ENCODE results near the gene RAB35.

RAB35 gene

DNA sequence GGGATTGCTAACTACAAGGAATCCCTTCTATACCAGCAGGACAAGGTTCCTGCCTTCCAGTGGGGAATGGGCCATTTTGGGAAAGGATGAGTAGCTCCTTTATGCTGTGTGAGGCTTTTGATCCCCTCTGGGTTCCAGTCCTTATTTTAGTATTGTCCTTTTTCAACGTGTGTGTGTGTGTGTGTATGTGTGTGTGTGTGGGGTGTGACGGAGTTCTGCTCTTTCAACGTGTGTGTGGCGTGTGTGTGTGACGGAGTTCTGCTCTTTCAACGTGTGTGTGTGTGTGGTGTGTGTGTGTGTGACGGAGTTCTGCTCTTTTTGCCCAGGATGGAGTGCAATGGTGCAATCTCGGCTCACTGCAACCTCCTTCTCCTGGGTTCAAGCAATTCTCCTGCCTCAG, 27.4 kb downstream of the RAB35 start:
- no peak overlapping the region for H3K4me3 Mint-ChIP-seq
- ATAC-seq (no peak), DNase-seq (no peak)
- H3K4me1 Mint-ChIP-seq: peaks cover 48% of the 10 kb centered on the region
- no peaks in the 10 kb centered on the region for H3K27me3 Mint-ChIP-seq
- H3K27ac Mint-ChIP-seq: peak overlapping the region in 1 of 2 donors; percentile 65
- H3K9me3 Mint-ChIP-seq: no peaks in the 10 kb centered on the region

- Mint-ChIP-seq H3K27ac (peak overlapping the region; percentile 78 to 95), H3K27me3 (no peaks in the 10 kb centered on the region), H3K4me1 (peaks cover 42% of the 10 kb centered on the region), H3K9me3 (no peaks in the 10 kb centered on the region), H3K4me3 (peak overlapping the region; percentile 71 to 77)
- DNase-seq (peak; percentile 99 to 100), ATAC-seq (peak; percentile 97)
Measured at GRCh38 chr12:120086801-120087621, 29.5 kb downstream of the RAB35 start.

DNA sequence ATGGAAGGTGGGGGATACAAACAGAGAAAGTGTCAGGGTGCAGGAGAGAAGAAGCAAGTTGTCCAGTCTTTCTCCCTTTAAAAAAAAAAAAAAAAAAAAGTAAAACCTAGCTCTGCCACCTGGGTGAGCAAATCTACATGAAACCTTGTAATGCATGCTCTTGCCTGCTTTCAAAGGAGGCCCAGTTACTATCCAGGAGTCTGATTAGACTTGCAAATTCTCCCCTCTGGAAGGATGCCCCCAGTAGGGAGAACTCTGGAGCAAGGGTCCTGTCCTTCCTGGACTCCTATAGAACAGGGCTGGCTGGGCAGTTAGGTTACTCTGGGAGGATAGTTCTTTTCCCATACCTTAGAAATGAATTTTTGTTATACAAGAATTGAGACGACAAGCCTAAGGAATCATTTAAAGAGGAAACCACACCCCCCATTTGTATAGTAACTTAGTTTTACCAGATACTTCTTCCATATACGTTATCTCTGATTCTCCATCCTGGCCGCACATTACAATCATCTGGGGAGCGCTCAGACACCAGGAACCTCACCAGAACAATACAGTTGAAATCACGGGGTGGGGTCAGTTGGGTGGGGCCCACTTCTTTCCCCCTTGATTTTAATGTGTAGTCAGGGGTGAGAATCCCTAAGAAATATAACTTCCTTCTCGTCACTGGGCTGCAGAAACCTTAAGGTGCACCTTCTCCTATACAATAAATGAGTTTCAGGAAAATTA, 30.5 kb downstream of the RAB35 start:
- Mint-ChIP-seq H3K4me3 (peak overlapping the region; percentile 71 to 77), H3K4me1 (peaks cover 36% of the 10 kb centered on the region), H3K27me3 (no peaks in the 10 kb centered on the region), H3K9me3 (no peaks in the 10 kb centered on the region), H3K27ac (peak overlapping the region; percentile 78 to 95)
- no peak for DNase-seq
- no peak for ATAC-seq

DNA sequence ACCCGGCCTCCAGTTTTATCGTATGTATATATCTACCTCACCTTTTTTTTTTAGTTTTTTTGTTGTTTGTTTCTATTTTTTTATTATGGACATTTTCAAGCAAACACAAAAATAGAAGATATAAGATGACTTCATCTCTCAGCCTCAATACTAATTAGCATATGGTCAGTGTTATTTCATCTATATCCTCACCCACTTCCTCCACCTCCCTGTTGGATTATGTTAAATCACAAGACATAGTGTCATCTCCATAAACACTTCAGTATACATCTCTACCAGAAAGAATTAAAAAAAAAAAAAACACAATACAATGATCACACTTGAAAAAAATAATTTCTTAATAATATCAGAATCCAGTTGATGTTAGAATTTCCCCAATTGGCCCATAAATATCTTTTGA, 34.9 kb downstream of the RAB35 start:
- no peaks in the 10 kb centered on the region for H3K27me3 Mint-ChIP-seq
- no peak for ATAC-seq
- DNase-seq: no peak
- H3K4me3 Mint-ChIP-seq: no peak overlapping the region
- H3K4me1 Mint-ChIP-seq: peaks cover 33% of the 10 kb centered on the region
- peak overlapping the region in 1 of 2 donors; percentile 64 for H3K27ac Mint-ChIP-seq
- no peaks in the 10 kb centered on the region for H3K9me3 Mint-ChIP-seq

DNA sequence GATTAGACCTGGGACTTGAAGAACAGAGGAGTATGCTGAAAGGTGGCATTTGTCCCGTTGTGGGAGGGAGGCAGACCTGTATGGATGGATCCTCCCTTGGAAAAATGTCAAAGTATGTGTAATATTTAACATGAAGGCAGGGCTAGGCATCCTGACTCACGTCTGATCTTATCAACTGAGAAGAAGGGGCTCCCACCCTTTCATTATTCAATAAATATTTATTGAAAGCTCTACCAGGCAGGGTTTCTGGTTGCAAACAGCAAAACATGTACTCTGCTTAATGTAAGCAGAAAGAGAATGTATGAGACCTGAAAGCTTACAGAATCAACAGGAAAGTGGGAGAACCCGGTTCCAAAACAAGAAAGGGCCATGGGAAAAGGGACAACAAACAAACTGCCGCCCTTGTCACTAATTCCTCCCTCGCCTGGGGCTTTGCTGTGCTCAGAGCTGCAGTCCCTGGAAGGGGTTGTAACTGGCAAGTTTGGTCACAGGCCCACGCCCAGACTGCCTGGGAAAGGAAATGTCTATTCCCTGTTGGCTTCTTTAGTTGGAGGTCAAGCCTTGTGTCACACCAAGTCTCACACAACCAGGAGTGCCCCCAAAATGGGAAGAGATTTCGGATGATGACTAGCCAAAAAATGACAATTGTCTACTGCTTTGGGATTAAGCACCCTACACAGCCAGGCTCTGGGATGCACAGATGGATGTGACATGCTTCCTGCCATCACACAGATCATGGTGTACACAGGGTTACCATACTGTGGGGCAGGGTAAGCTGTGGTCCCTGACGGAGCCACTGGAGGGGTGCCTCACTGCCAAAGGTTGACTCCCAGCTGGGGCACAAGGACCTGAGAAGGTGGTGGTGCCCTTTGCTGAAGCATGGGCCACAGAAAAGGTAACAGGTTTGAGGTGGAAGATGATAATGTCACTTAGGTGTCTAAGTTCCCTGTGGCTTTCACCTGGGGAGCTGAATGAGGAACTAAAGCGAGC, 36.8 kb downstream of the RAB35 start:
- Mint-ChIP-seq H3K9me3 (no peaks in the 10 kb centered on the region), H3K27ac (no peak overlapping the region), H3K4me1 (peaks cover 20% of the 10 kb centered on the region), H3K27me3 (no peaks in the 10 kb centered on the region), H3K4me3 (no peak overlapping the region)
- ATAC-seq (no peak), DNase-seq (no peak)

GRCh38 chr12:120078868-120079267, 37.7 kb downstream of the RAB35 start:
- H3K27ac Mint-ChIP-seq: peak overlapping the region; percentile 27 to 48
- H3K4me3 Mint-ChIP-seq: no peak overlapping the region
- ATAC-seq (peak; percentile 48), DNase-seq (no peak)
- H3K27me3 Mint-ChIP-seq: no peaks in the 10 kb centered on the region
- H3K9me3 Mint-ChIP-seq: no peaks in the 10 kb centered on the region
- peaks cover 28% of the 10 kb centered on the region for H3K4me1 Mint-ChIP-seq

GRCh38 chr12:120077260-120077659, 39.3 kb downstream of the RAB35 start:
- no peak for DNase-seq
- no peak for ATAC-seq
- no peaks in the 10 kb centered on the region for H3K27me3 Mint-ChIP-seq
- no peak overlapping the region for H3K27ac Mint-ChIP-seq
- peaks cover 40% of the 10 kb centered on the region for H3K4me1 Mint-ChIP-seq
- H3K9me3 Mint-ChIP-seq: no peaks in the 10 kb centered on the region
- H3K4me3 Mint-ChIP-seq: no peak overlapping the region

DNA sequence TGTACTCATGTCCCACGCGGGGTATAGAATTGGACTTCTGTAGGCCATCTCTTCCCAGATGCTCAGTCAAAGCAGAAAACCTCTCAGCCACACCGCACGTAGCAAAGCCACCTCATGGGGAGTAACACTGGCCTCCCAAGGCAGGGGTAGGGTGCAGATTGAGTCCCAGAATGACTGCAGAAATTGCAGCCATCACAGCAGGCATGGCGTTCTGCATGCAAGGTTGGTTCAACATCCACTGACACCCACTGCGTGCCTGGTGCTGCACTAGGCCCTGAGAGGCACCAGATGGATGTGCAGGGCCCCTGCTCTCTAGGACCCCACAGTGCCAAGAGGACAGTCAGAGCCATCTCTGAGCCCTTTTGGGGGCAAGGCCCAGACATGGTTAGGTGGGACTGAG, 39.9 kb downstream of the RAB35 start:
- DNase-seq (no peak), ATAC-seq (no peak)
- no peak overlapping the region for H3K27ac Mint-ChIP-seq
- H3K4me3 Mint-ChIP-seq: no peak overlapping the region
- no peaks in the 10 kb centered on the region for H3K9me3 Mint-ChIP-seq
- peaks cover 40% of the 10 kb centered on the region for H3K4me1 Mint-ChIP-seq
- H3K27me3 Mint-ChIP-seq: no peaks in the 10 kb centered on the region

DNA sequence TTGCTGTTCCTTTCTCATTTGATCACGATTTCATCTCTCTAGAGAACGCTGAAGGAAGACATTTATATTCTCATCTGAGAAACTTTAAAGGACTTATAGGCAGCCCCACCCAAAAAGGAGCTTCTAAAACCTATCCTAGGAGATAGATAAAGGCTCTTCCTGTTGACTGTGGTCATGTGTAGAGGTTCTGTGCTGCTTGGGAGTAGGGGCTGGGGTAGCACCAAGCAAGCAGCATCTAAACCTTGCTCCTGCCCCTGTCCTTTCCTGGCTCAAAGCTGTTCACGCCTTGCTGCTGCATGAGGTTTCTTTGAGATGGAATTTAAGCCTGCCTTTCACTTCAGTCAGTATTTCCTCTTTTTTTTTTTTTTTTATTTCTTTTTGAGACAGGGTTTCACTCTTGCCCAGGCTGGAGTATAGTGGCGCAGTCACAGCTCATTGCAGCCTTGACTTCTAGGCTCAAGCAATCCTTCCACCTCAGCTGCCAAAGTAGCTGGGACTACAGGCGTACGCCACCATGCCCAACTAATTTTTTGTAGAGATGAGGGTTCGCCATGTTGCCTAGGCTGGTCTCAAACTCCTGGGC, 41.4 kb downstream of the RAB35 start:
- Mint-ChIP-seq H3K27me3 (no peaks in the 10 kb centered on the region), H3K9me3 (no peaks in the 10 kb centered on the region), H3K4me1 (peaks cover 40% of the 10 kb centered on the region), H3K27ac (peak overlapping the region in 1 of 2 donors; percentile 59), H3K4me3 (no peak overlapping the region)
- ATAC-seq (no peak), DNase-seq (no peak)

DNA sequence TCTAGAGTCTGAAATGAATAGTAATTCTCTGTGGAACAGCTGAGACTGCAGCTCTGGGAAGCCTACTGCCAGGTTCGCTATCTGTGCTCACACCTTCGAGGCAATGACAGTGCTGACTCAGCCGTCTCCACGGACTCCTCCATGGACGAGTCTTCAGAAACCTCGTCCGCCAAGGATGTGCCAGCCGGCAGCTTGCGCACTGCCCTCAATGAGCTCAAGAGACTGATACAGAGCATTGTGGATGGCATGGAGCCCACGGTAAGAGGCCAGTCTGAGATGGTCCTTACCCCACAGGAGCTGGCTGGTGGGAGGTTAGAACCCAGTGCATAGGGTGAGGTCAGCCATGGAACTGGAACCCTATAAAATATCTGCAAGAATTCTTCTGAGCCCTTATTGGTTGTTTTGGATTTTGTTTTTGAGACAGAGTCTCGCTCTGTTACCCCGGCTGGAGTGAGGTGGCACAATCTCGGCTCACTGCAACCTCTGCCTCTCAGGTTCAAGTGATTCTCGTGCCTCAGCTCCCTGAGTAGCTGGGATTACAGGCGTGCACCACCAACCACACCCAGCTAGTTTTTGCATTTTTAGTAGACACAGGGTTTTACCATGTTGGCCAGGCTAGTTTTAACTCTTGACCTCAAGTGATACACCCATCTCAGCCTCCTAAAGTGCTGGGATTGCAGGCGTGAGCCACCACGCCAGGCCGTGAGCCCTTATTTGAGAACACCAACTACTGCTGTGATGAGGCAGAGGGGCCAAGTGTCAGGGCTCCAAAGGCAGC, 43.9 kb downstream of the RAB35 start:
- Mint-ChIP-seq H3K27me3 (no peaks in the 10 kb centered on the region), H3K27ac (peak overlapping the region in 1 of 2 donors; percentile 76), H3K4me3 (no peak overlapping the region), H3K4me1 (peaks cover 33% of the 10 kb centered on the region), H3K9me3 (no peaks in the 10 kb centered on the region)
- DNase-seq (no peak), ATAC-seq (no peak)

GRCh38 chr12:120071493-120072020, 45.0 kb downstream of the RAB35 start:
- ATAC-seq (no peak), DNase-seq (no peak)
- Mint-ChIP-seq H3K9me3 (no peaks in the 10 kb centered on the region), H3K27ac (no peak overlapping the region), H3K4me1 (peaks cover 25% of the 10 kb centered on the region), H3K4me3 (no peak overlapping the region), H3K27me3 (no peaks in the 10 kb centered on the region)

- peaks cover 16% of the 10 kb centered on the region for H3K4me1 Mint-ChIP-seq
- H3K4me3 Mint-ChIP-seq: no peak overlapping the region
- DNase-seq (no peak), ATAC-seq (no peak)
- no peaks in the 10 kb centered on the region for H3K27me3 Mint-ChIP-seq
- H3K27ac Mint-ChIP-seq: no peak overlapping the region
- H3K9me3 Mint-ChIP-seq: no peaks in the 10 kb centered on the region
Measured at GRCh38 chr12:120069278-120069677, 47.3 kb downstream of the RAB35 start.

GRCh38 chr12:120067901-120068300, 48.7 kb downstream of the RAB35 start:
- H3K27ac Mint-ChIP-seq: no peak overlapping the region
- no peaks in the 10 kb centered on the region for H3K9me3 Mint-ChIP-seq
- ATAC-seq (no peak), DNase-seq (no peak)
- H3K4me3 Mint-ChIP-seq: no peak overlapping the region
- H3K27me3 Mint-ChIP-seq: no peaks in the 10 kb centered on the region
- peaks cover 3% of the 10 kb centered on the region for H3K4me1 Mint-ChIP-seq

DNA sequence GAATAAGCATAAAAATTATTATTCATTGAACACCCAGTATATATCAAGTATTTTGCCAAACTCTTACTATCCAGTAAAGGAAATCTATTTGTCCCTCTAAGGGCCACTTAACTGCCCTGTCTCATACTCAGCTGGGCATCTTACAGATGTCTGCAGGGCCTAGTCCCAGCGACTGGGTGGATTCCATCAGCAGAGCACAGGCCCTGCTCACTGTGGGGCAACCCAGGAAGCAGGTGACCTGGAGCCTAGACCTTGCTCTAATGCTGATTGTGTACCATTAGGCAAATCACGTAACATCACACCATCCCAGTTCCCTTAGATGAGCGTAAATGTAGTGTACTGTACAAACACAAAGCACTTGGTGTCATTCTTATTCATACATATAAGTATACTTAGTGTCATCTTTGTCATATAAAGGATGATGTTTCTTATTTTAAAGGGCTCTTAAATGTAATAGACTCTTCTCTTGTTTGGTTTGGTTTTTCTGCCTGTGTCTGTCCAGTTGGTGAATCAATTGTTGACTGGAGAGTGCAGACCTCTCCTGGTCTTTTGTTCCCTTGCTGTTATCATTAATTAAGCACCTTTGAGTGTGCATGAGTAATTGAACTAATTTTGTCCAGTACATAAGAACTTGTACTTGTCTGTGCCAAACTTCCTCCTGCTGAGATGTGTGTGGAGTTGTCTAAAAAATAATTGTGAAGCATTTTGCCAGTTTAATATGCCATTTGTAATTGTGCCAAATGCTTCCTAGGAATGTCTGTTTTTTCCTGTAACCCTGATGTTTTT, 49.3 kb downstream of the RAB35 start:
- H3K9me3 Mint-ChIP-seq: no peaks in the 10 kb centered on the region
- H3K4me1 Mint-ChIP-seq: peaks cover 8% of the 10 kb centered on the region
- no peak overlapping the region for H3K27ac Mint-ChIP-seq
- ATAC-seq: no peak
- H3K4me3 Mint-ChIP-seq: no peak overlapping the region
- no peak for DNase-seq
- H3K27me3 Mint-ChIP-seq: no peaks in the 10 kb centered on the region
